HepG2 (cell line): ENCODE data around the gene SREBF1. TPM values are rescaled to one million over a fixed set of nuclear protein-coding genes. Genes with fewer than 3 reads are reported as not detected.
A peak's percentile ranks its signal among the peaks of the same experiment; 100 is the strongest.

Experiments used
- AGO2 ChIP-seq: fragments of 200-400 bp; formaldehyde crosslinking; optimal IDR thresholded peaks from 2 replicates; pipeline ENCODE3; 2017; ENCODE audit warnings: mild to moderate bottlenecking, low read depth, low read length, moderate library complexity
- HNF4A ChIP-seq: sonication (generic); formaldehyde crosslinking; IDR thresholded peaks from 2 replicates; pipeline ENCODE4 v1.4.0; 2020; ENCODE audit warnings: missing genetic modification reagents
- MXD1 ChIP-seq: sonication (generic); formaldehyde crosslinking; IDR thresholded peaks from 2 replicates; pipeline ENCODE4 v1.4.0; 2020; ENCODE audit warnings: mild to moderate bottlenecking, missing genetic modification reagents
- MYNN ChIP-seq: sonication (generic); formaldehyde crosslinking; IDR thresholded peaks from 2 replicates; pipeline ENCODE4 v1.4.0; 2020; ENCODE audit warnings: mild to moderate bottlenecking, low read depth, missing genetic modification reagents
- NR2F6 ChIP-seq, 2 experiments: IDR thresholded peaks; 2 replicates each; pipeline ENCODE4 v1.6.1; 2016; ENCODE audit warnings: antibody characterized with exemption in 1 of 2, mild to moderate bottlenecking in 1 of 2
- TAF15 ChIP-seq: fragments of 200-400 bp; formaldehyde crosslinking; IDR thresholded peaks from one replicate; pipeline ENCODE4 v1.6.1; 2018; ENCODE audit warnings: mild to moderate bottlenecking, low read depth, low read length; ENCODE audit not compliant: poor library complexity, severe bottlenecking
- TBX2 ChIP-seq: sonication (generic); formaldehyde crosslinking; IDR thresholded peaks from 2 replicates; pipeline ENCODE4 v1.5.0; 2020; ENCODE audit warnings: missing genetic modification reagents, mild to moderate bottlenecking, borderline replicate concordance
- THAP11 ChIP-seq: IDR thresholded peaks from 2 replicates; pipeline ENCODE4 v1.6.1; 2016; ENCODE audit warnings: missing biosample characterization, missing genetic modification reagents
- TMF1 ChIP-seq: sonication (generic); formaldehyde crosslinking; IDR thresholded peaks from 2 replicates; pipeline ENCODE4 v1.8.1; 2022; ENCODE audit warnings: low read depth, missing genetic modification reagents
- ZC3H13 ChIP-seq: sonication (generic); formaldehyde crosslinking; IDR thresholded peaks from 2 replicates; pipeline ENCODE4 v1.8.1; 2023; ENCODE audit warnings: mild to moderate bottlenecking, missing genetic modification reagents, moderate library complexity
- ZFP41 ChIP-seq: sonication (generic); formaldehyde crosslinking; IDR thresholded peaks from 2 replicates; pipeline ENCODE4 v1.4.0; 2020; ENCODE audit warnings: mild to moderate bottlenecking, missing genetic modification reagents, borderline replicate concordance
- ZNF138 ChIP-seq: sonication (generic); formaldehyde crosslinking; IDR thresholded peaks from 2 replicates; pipeline ENCODE4 v1.5.0; 2020; ENCODE audit warnings: mild to moderate bottlenecking, low read depth, missing genetic modification reagents
- ZNF75D ChIP-seq: sonication (generic); formaldehyde crosslinking; IDR thresholded peaks from 2 replicates; pipeline ENCODE4 v1.8.1; 2023; ENCODE audit warnings: missing genetic modification reagents, mild to moderate bottlenecking, borderline replicate concordance
- polyA plus RNA-seq, 8 experiments: library from polyadenylated mRNA; depleted of rRNA in 3 of 8; stranded (reverse) in 7 of 8; unstranded in 1 of 8; fragments of >200 nt; fragmentation: Illumina TruSeq in 4 of 8; extraction: Trizol in 4 of 8; gene quantifications; 2 replicates each; pipeline versions ENCODE4 v1.2.1 to v1.2.3, GENCODE V29; 2011 to 2016; ENCODE audit warnings: low read depth in 4 of 8, missing spikeins in 1 of 8, mixed read lengths in 1 of 8; ENCODE audit not compliant: insufficient read depth in 1 of 8
- total RNA-seq, 5 experiments: library from RNA; depleted of rRNA; stranded (reverse); fragments of >200 nt; fragmentation: Illumina TruSeq; extraction: Trizol; gene quantifications; 2 replicates each; pipeline ENCODE4 v1.2.3, GENCODE V29; 2016; ENCODE audit warnings: low read depth in 1 of 5
- TF ChIP-seq, protein P1 (sequence below): sonication (generic); formaldehyde crosslinking; IDR thresholded peaks from 2 replicates; pipeline ENCODE4; 2020; ENCODE audit warnings: missing genetic modification reagents, mild to moderate bottlenecking, borderline replicate concordance

SREBF1 gene
- total and polyA plus RNA-seq, 2 of the 13 experiments (the other 11 are each of a cell fraction or from before 2014, with no cell fraction given): 34.3 to 38.0 TPM

- peak; percentile 89 for TF ChIP-seq AGO2
- TF ChIP-seq ZNF75D (CRISPR knock-in tag): no peak
- TF ChIP-seq TBX2: no peak
- TF ChIP-seq ZC3H13: no peak
- no peak for TF ChIP-seq MXD1 (CRISPR knock-in tag)
- TF ChIP-seq THAP11 (CRISPR knock-in tag): 0 out of 2 replicates have a peak, but pooled peaks have one; percentile 31
- TF ChIP-seq NR2F6 (IDR thresholded peaks at IDR 0.05): no peak
- no peak for TF ChIP-seq NR2F6 (CRISPR knock-in tag; IDR thresholded peaks at IDR 0.05)
- peak; percentile 60 for TF ChIP-seq TAF15
- TF ChIP-seq TMF1: no peak
- no peak for TF ChIP-seq HNF4A (CRISPR knock-in tag)
- TF ChIP-seq ZFP41: no peak
- TF ChIP-seq, protein P1, sequence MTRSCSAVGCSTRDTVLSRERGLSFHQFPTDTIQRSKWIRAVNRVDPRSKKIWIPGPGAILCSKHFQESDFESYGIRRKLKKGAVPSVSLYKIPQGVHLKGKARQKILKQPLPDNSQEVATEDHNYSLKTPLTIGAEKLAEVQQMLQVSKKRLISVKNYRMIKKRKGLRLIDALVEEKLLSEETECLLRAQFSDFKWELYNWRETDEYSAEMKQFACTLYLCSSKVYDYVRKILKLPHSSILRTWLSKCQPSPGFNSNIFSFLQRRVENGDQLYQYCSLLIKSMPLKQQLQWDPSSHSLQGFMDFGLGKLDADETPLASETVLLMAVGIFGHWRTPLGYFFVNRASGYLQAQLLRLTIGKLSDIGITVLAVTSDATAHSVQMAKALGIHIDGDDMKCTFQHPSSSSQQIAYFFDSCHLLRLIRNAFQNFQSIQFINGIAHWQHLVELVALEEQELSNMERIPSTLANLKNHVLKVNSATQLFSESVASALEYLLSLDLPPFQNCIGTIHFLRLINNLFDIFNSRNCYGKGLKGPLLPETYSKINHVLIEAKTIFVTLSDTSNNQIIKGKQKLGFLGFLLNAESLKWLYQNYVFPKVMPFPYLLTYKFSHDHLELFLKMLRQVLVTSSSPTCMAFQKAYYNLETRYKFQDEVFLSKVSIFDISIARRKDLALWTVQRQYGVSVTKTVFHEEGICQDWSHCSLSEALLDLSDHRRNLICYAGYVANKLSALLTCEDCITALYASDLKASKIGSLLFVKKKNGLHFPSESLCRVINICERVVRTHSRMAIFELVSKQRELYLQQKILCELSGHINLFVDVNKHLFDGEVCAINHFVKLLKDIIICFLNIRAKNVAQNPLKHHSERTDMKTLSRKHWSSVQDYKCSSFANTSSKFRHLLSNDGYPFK: no peak
- peak; percentile 10; the same call in 1 of the 2 replicates for TF ChIP-seq ZNF138 (CRISPR knock-in tag)
- no peak; the same call in 1 of the 2 replicates for TF ChIP-seq MYNN
Measured at GRCh38 chr17:17836818-17837379, at the start of gene SREBF1 (continued).
